ENCODE results near the gene IFNW1.
A peak's percentile ranks its signal among the peaks of the same experiment; 100 is the strongest.

IFNW1 gene

DNA sequence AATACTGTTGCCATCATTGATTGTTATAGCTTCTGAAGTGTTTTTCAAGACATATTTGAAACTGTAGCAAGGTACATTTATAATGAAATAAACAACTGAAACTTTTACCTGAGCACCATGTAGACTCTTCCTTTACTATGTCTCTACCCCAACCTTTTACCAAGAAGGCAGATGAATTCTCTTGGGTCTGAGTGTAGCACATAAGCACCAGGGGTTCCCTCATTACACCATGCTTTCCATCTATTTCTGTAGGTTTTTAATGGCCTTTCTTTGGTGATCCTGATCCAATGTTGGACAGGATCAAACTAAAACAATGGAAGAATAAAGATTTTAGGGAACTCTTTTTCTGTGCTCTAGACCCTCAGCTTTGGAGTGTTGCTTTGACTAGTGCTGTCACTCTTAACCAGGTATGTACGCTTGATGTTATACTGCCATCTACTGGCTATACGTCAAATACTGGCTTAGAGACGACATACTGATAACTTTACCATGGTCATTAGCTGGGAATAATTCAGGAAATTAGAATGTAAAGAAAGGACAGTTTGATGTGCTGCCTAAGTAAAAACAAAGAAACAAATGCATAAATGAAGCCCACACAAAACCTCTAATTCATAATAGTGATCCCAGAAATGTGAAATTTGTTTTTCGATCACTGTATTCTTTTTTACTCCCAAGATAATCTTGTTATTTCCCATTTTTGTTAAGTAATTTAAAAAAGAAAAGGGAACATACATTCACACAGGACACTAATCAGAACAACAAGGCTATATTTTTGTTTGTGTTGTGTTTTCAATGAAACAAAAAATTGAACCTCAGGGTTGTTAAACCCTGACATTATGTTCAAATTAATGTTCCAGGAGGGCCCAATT, 30.7 kb downstream of the IFNW1 start:
- DNase-seq (ENCODE audit: low spot score) = peak; percentile 71

DNA sequence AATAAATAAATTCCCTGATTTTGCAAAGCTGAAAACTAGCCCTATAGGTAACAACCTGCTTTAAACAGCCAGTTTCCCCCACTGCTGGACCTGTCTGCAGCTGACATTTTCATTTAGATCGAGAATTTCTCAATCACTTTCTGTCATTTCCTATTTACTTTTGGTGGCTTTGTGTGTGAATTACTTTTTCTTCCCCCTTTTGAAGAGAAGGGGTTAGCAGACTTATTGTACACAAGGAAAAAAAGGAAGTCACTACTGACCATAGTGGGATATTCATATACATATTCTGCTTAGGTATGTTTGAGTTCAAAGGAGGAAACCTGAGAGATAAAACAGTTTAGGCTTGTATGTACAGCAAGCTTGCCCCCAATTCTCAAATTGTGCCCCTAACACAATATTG, 36.8 kb downstream of the IFNW1 start:
- no peak for DNase-seq (ENCODE audit: low spot score)

DNA sequence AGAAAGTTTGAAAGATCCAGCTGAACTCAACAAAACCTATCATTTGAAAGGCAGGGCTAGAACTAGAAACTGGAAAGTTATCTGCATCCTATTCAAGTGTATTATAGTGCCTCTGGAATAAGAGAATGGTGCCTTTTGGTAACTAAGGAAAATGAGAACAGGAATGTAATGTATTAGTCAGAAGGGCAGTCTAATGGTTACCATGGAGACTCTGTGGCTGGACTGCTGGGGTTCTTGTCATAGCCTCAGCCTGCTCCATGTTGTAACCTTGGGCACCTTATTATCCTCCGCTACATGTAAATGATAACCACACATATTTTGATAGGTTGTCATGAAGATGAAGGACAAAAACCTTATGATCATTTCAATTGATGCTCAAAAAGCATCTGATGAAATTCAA, 39.3 kb downstream of the IFNW1 start:
- no peak for DNase-seq (ENCODE audit: low spot score)

DNA sequence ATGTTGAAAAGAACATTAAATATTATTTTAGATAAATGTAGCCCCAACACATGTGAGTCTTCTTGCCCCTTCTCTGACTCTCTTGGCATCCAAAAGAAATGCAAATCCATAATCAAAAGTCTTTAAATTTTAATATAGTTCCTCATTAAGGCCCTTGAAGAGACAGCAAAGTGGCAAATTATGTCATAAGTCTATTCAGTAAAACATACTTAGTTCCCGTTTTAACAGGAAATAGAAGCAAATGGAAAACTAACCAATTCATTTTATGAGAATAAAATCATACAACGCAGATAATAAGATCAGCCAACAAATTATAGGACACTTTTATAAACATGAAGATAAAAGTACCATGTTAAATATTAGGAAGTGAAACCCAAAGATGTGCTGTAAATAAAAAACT, 43.8 kb downstream of the IFNW1 start:
- DNase-seq (ENCODE audit: low spot score) = no peak

DNA sequence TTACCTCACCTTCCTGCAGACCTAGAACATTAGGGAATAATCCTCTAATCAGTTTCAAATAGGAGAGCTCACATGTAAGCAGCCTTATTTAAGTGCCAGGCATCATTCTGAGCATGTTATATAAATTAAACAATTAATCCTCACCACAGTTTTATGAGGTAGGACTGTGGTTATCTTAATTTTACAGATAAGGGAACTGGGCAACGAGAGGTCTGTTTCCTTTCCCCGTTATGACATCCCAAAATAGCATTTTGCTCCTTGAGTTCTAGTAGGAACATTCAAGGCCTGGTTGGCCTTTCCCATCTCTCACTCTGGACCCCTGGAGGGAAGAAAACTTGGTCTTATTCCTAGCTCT, 44.8 kb downstream of the IFNW1 start:
- DNase-seq (ENCODE audit: low spot score) = peak; percentile 8

DNA sequence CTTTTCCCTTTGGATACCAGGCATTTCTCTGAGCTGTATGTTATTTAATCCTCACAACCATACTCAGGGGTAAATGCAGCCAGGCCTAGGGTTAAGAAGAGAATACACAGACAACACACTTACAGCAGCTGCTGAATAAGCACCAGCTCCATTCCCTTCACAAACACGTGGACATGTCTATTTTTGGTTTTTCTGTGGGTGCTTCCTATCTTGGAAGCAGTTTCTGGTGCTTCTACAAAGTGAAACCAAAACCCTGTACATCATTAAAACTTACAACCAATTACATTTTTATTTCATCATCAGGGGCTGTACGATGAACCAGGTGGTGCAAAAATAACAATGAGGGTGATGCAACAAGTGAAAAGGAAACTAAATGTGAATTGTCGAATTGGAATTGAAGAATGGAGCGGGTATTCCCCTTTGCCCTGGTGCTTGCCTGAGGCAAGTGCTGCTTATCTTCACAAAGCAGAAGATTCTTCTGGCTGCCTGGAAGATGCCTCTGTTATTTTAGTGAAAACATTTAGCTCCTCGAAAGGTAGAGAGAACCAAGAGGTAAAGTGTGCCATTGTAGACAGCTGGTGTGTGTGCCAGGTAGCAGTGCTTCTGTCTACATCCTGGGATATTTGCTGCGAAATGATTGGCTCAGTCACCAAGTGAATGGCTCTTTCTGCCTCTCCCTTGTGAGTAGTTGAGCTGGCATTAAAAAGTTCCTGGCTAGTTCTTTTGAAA, 45.3 kb downstream of the IFNW1 start:
- peak; percentile 37 for DNase-seq (ENCODE audit: low spot score)

DNA sequence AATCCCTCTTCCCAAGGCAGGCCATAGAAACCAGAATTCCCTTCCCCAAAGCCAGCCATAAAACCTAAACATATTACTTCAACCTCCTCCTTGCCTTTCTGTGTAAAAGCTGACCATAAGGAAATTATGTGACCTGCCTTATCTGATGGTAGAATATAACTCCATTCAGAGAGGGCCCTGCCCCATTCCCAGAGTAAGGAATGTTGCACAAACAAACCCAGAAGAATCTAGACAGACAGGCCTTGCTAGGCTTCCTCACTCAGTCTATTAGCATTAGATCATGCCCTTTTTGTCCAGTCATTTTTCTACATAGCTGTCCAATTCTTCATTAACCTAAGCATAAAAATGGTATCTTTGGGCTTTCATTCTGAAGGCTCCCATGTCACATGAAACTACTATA, 46.1 kb downstream of the IFNW1 start:
- DNase-seq (ENCODE audit: low spot score) = no peak

Data from hematopoietic multipotent progenitor cell treated with erythropoietin and hydrocortisone succinate and interleukin-3 and kit ligand, for 15 days (in vitro differentiated cells).